Prostate gland (tissue), 2 donors: ENCODE results near the gene NUP43.

Experiments
- POLR2A ChIP-seq: fragments of 450-650 bp; IDR thresholded peaks from one replicate; pipeline ENCODE4 v1.6.1; 2016; ENCODE audit warnings: antibody characterized with exemption, mild to moderate bottlenecking
- TF ChIP-seq, protein P1 (sequence below), 4 experiments: fragments of 200-600 bp in 2 of 4; fragments of 450-650 bp in 2 of 4; sonication (generic) in 2 of 4; IDR thresholded peaks; 1 replicate in 3 of 4; 2 replicates in 1 of 4; pipeline ENCODE4 v1.5.1; 2016 to 2019; ENCODE audit warnings: antibody characterized with exemption in 4 of 4, mild to moderate bottlenecking in 2 of 4, moderate library complexity in 2 of 4

GRCh38 chr6:149681209-149681608 lies 65.1 kb downstream of the NUP43 start:
- no peak for TF ChIP-seq POLR2A
- TF ChIP-seq, protein P1, sequence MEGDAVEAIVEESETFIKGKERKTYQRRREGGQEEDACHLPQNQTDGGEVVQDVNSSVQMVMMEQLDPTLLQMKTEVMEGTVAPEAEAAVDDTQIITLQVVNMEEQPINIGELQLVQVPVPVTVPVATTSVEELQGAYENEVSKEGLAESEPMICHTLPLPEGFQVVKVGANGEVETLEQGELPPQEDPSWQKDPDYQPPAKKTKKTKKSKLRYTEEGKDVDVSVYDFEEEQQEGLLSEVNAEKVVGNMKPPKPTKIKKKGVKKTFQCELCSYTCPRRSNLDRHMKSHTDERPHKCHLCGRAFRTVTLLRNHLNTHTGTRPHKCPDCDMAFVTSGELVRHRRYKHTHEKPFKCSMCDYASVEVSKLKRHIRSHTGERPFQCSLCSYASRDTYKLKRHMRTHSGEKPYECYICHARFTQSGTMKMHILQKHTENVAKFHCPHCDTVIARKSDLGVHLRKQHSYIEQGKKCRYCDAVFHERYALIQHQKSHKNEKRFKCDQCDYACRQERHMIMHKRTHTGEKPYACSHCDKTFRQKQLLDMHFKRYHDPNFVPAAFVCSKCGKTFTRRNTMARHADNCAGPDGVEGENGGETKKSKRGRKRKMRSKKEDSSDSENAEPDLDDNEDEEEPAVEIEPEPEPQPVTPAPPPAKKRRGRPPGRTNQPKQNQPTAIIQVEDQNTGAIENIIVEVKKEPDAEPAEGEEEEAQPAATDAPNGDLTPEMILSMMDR (IDR thresholded peaks at IDR 0.05) = no peak
